Hepatic stellate cell (primary cell): ENCODE measurements around the gene PROZ.
"Not testable (repeated sequence)": the region's sequence is repeated elsewhere in the genome, so short reads cannot be mapped to it uniquely, and the experiment has no call there.

Experiments used
- DNase-seq: peaks from one replicate; pipeline ENCODE4 v3.0.0; 2011; ENCODE audit warnings: low spot score

Gene PROZ, protein sequence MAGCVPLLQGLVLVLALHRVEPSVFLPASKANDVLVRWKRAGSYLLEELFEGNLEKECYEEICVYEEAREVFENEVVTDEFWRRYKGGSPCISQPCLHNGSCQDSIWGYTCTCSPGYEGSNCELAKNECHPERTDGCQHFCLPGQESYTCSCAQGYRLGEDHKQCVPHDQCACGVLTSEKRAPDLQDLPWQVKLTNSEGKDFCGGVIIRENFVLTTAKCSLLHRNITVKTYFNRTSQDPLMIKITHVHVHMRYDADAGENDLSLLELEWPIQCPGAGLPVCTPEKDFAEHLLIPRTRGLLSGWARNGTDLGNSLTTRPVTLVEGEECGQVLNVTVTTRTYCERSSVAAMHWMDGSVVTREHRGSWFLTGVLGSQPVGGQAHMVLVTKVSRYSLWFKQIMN

DNA sequence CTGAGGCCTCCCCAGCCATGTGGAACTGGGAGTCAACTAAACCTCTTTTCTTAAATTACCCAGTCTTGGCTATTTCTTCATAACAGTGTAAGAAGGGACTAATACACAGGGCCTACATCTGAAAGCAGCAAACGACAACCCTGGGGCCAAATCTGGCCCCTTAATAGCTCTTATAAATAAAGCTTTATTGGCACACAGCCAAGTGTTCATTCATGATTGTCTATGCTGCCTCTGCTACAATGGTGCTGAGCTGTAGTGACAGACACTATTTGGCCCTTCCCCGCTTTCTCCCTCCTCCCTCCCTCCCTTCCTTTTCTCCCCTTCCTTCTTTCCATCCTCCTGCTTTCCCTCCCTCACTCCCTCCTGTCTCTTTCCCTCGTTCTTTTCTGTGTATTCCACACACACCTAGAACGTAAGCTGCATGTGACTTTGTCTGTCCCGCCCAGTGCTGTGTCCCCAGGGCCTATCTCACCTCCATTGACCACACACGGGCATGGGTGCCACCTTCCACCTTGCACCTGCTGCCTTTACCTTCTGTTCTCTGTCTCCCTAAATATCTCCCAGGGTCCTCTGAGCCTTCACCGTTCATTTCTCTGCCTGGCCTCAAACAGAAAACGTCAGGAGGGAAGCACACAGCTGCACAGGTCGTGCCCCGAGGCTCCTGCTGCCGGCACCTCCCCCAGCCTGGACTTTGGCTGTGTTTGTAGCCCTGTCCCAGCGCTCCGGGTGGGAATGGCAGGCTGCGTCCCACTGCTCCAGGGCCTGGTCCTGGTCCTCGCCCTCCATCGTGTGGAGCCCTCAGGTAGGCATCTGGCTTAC lies at the start of gene PROZ:
Gene PROZ (plus strand): TSS at position 720 of the 819 bp plus-strand sequence. CDS start 13 bp downstream, at position 733.
- DNase-seq, result no peak

DNA sequence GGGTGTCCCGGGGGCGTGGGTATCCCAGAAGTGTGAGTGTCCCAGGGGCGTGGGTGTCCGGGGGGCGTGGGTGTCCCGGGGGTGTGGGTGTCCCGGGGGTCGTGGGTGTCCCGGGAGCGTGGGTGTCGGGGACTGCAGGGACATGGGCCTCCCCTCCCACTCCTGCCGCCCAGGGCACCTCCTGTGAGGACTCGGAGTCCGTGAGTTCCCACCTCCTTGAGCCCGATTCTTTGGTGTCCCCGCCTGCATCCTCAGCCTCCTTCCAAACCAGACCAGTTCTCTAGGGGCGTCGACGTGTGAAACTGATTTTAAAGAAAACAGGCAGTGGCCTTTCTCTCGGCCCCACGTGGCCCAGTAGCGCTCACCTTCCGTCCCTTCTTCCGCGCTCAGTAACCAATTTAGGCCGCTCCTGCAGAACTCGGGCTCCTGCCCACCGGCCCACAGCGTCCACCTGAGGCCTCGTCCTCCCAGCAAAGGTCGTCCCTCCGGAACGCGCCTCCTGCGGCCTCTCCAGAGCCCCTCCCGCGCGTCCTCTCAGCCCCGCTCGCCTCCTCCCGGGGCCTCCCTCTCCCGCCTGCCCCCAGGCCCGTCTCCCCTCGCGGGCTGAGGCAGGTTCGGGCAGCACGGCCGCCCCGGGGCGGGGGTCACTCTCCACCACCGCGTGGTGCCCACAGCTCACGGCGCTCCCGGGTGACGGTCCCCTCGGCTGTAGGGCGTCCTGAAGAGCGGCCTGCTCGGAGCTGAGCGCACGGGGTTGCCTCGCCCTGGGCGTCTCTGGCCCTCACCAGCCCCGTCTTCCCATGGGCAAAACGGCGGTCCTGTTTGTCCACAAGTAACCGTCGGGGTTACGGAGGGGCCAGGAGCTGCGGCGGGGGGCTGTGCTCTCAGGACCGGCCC lies 49.0 kb upstream of the PROZ start:
- DNase-seq, result no peak

DNA sequence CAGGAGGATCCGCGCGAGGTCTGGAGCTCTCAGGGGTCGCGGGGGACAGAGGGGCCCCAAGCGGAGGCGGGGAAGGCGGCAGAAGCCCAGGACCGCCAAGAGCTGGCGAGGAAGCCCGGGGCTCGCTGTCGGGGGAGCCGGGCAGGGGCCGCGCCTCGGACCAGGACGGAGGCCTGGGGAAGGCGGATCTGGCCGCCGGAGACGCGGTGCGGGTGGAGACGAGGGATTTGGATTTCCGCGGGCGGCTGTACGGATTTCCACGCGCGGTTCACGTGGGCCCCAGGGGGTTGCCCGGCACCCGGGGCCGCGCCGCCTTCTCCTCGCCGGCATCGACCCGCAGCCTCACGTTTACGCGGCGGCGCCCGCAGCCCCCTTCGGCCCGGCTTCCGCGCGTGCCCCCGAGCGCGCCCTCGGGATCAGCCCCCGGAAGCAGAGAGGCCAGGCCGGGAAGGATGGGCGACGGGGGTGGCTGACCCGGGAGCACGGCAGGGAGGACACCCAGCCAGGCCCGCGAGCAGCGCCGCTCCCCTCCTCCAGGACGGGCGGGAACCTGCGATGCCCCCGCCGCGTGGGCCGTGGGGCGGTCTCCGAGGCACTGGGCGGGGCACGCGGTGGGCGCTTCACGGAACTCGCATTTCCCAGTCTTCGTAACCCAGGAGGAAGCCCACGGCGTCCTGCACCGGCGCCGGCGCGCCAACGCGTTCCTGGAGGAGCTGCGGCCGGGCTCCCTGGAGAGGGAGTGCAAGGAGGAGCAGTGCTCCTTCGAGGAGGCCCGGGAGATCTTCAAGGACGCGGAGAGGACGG lies 48.2 kb upstream of the PROZ start:
- DNase-seq, result no peak

DNA sequence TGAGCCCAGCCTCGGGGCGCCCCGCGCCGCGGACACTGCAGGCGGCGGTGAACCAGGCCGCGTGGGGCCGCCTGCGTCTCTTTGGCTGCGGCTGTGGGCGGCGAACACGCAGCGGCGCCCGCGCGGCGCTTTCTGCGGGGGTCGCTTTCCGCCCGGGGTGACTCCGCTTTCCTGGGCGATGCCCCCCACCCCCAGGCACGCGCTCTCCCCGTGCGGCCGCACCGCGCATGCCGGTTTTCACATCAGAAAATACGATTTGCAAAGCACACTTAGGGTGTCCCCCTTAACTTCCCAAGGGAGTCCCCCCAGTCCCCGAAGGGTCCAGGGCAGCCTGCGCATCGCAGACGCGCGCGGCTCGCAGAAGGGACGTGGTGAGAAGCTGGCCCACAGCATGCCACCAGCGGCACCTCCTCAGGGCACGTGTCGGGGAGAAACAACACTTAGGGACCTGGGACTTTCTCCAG lies 47.6 kb upstream of the PROZ start:
- DNase-seq, result no peak

DNA sequence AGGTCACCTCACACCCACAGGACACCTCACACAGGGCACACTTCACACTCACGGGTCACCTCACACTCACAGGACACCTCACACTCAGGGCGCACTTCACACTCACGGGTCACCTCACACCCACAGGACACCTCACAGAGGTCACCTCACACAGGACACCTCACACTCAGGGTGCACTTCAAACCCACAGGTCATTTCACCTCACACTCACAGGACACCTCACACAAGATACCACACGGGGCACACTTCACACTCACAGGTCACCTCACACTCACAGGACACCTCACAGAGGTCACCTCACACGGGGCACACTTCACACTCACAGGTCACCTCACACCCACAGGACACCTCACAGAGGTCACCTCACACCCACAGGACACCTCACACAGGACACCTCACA lies 46.6 kb upstream of the PROZ start:
- DNase-seq, result not testable (repeated sequence)

DNA sequence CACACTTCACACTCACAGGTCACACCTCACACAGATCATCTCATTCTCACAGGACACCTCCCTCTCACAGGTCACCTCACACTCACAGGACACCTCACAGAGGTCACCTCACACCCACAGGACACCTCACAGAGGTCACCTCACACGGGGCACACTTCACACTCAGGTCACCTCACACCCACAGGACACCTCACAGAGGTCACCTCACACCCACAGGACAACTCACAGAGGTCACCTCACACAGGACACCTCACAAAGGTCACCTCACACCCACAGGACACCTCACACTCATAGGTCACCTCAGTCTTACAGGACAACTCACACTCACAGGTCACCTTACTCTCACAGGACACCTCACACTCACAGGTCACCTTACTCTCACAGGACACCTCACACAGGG lies 46.0 kb upstream of the PROZ start:
- DNase-seq, result not testable (repeated sequence)

DNA sequence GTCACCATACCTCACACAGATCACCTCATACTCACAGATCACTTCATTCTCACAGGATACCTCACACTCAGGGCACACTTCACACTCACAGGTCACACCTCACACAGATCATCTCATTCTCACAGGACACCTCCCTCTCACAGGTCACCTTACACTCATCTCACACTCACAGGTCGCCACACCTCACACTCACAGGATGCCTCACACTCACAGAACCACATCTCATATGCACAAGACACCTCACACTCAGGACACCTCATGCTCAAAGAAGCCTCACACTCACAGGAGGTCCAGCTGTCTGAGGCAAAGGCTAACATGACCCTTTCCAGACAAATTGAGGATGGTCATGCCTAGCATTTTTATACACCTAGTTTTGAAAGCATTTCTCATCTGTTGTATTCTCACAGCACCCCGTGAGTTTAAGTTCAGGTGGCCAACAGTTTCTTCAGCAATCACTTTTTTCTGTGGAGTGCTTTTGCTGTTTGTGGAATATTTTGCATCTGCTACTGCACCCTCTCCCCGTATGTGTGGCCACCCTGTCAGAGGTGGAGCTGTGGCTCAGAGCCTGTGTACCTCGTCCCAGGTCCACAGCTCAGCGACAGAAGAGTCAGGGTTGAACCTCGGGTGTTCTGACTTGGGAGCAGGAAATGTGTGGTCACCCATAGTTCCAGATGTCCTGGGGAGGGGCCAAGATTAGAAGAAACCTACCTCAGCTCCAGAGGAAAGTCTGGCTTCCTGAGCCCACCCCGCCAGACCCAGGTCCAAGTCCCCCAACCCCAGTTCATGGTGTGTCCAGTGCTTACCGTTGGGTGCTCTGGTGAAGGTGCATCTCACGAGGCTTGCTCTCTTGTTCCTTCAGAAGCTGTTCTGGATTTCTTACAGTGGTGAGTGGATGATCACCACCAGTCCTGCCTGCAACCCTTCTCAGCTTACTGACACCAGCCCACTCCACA lies 45.3 kb upstream of the PROZ start:
- no peak for DNase-seq

DNA sequence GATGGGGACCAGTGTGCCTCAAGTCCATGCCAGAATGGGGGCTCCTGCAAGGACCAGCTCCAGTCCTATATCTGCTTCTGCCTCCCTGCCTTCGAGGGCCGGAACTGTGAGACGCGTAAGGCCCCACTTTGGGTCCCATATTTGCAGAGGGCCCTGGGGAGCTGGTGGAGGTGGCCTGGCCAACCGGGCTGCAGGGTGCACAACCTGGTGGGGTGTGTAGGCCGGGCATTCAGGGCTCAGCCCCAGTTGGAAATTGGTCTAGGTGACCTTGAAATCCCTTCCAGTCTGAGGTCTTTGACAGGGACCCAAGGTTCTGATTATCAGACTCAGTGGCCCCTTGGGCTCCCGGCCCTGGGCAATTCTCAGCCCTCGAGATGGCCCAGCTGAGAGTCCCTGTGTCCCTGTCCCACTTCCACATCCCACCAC lies 44.6 kb upstream of the PROZ start:
- no peak for DNase-seq

DNA sequence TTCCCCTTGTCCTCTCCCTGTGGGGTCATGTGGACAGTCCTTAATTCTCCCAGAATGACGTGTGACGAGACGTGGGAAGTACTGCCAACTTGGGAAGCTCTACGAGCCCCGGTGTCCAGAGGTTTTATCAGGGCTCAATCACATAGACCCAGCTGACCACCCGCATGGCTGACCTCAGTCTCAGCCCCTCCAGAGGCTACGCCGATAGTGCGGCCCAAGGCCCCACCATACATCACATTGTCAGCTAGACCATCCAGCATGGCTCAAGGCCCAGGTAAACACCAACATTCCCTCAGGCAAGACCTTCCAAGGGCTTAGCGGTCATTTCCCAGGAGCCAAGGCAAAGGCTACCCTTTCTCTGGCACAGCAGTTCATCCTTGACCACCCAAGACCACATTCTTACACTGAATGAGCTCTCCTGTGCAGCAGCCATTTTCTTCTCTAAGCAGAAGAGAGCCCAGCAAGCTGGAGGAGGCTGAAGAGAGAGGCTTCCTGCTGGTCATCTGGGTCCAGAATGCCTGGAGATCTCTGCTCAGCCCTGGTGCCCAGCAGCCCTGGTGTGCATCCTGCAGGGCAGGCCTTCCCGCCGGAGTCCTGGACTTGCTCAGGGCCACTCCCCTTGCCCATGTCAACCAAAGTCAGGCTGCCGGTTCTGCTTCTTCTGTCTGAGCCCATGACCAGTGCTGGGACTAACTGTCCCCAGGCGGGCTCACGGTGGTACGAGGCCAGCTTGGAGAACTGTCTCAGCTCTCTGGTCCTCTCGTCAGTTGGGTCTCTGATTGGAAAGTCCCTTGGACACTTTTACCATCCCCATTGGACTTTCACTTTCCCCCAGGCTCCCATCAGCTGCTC lies 43.7 kb upstream of the PROZ start:
- DNase-seq, result no peak

DNA sequence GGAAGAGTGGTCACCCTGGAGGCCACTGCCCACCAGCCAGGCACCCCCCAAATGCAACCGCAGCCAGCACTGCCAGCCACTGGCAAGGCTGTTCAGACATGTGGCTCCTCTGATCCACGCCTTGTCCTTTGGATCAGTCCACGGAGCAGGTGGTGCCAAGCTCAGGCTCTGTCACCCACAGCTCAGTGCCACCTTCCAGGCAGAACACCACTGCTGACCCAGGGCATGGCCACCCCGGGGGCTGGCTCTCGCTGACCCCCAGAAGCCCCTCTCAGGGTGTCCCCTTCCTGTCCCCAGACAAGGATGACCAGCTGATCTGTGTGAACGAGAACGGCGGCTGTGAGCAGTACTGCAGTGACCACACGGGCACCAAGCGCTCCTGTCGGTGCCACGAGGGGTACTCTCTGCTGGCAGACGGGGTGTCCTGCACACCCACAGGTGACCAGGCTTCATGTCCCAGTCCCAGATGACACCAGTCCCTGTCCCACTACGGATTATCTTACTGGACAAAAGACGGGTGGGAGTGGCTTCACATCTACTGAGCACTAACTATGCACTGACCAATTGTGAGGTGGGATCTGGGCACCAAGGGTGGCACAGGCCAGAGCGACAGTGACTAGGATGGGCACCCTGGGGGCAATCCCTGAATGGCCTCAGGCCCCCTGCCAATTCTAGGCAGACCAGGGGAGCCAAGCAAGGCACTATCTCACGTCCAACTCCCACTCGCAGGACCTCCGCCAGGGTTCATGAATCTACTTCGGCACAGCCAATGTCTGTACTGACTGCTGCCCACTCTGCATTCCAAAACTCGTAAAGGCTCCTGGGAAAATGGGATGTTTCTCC lies 42.9 kb upstream of the PROZ start:
- no peak for DNase-seq

DNA sequence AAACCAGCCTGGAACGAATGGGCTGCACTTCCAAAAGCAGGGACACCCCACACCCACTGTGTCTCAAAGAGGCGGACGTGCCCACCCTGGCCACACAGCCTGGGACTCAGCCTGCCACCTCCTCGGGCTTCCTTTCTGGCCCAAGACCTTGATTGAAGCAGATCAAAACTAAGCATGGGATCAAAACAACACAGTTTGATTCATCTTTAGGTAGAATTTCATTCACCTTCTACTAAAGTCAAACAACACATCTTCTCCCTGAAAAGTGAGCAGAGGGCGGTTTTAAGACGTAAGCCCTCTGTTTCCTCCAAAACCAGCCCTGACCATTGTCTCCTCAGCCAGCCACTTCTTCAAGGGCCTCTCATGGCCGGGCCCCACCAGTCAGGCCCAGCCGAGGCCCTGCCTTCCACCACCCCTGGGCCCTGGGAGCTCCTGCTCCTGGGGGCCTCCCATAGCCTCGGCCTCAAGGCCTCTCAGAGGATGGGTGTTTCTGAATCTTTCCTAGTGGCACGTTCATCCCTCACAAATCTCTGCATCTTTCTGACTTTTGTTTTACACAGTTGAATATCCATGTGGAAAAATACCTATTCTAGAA lies 42.1 kb upstream of the PROZ start:
- no peak for DNase-seq

DNA sequence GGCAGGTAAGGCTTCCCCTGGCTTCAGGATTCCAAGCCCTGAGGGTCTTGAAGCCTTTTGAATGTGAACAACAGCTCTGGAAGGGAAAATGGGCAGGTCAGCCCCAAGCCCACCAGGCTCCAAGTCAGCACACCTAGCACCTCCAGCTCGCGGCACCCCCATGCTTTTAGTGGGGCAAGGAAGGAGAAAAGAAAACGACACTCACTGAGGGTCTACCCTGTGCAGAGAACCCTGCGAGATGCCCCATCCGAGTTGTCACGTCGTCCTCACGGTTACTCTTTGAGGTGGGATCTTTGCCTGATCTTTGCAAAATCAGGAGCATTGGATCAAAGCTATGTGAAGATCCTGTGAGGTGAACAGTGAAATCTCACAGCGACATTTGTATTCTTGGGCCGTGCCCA lies 41.6 kb upstream of the PROZ start:
- DNase-seq, result no peak

DNA sequence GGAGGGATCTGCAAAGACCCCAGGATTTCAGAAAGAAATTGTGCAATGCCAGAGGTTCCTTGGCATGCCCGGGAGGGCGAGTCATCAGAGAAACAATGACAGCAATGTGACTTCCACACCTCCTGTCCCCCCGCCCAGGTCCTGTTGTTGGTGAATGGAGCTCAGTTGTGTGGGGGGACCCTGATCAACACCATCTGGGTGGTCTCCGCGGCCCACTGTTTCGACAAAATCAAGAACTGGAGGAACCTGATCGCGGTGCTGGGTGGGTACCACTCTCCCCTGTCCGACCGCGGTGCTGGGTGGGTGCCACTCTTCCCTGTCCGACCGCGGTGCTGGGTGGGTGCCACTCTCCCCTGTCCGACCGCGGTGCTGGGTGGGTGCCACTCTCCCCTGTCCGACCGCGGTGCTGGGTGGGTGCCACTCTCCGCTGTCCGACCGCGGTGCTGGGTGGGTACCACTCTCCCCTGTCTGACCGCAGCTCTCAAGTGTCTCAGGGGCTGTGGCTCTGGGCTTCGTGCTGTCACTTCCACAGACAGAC lies 41.0 kb upstream of the PROZ start:
- DNase-seq, result peak; percentile 45

DNA sequence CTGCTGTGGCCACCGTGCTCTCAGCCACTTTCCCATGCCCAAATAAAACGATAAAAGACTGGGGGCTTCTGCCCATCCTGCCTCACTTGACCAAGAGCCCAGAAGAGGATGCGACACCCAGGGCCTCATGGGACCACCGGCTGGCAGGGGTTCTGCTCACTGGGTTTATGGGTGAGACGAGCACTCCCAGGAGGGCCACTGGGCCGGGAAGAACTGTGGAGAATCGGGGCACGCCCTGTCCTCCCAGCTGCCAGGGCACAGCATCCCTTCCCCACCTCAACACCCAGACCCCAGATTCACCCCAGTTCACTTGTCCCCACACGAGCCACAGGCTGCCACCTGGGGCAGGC lies 40.6 kb upstream of the PROZ start:
- no peak for DNase-seq

DNA sequence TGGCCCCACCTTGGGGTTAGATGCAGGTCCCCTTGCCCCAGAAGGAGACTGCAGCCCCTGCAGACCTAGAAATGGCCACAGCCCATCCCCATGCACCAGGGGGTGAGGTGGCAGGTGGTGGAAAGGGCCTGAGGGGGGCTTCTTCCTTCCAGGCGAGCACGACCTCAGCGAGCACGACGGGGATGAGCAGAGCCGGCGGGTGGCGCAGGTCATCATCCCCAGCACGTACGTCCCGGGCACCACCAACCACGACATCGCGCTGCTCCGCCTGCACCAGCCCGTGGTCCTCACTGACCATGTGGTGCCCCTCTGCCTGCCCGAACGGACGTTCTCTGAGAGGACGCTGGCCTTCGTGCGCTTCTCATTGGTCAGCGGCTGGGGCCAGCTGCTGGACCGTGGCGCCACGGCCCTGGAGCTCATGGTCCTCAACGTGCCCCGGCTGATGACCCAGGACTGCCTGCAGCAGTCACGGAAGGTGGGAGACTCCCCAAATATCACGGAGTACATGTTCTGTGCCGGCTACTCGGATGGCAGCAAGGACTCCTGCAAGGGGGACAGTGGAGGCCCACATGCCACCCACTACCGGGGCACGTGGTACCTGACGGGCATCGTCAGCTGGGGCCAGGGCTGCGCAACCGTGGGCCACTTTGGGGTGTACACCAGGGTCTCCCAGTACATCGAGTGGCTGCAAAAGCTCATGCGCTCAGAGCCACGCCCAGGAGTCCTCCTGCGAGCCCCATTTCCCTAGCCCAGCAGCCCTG lies 40.0 kb upstream of the PROZ start:
- no peak for DNase-seq

DNA sequence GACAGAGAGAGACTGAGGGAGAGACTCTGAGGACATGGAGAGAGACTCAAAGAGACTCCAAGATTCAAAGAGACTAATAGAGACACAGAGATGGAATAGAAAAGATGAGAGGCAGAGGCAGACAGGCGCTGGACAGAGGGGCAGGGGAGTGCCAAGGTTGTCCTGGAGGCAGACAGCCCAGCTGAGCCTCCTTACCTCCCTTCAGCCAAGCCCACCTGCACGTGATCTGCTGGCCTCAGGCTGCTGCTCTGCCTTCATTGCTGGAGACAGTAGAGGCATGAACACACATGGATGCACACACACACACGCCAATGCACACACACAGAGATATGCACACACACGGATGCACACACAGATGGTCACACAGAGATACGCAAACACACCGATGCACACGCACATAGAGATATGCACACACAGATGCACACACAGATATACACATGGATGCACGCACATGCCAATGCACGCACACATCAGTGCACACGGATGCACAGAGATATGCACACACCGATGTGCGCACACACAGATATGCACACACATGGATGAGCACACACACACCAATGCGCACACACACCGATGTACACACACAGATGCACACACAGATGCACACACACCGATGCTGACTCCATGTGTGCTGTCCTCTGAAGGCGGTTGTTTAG lies 39.2 kb upstream of the PROZ start:
- DNase-seq, result no peak
